ENCODE data around the gene POU2F1. TPM values are rescaled to one million over a fixed set of nuclear protein-coding genes. Genes with fewer than 3 reads are reported as not detected.
A peak's percentile ranks its signal among the peaks of the same experiment; 100 is the strongest.

The POU2F1 gene
- total RNA-seq, 1 experiment from 2014 or later: 11.6 TPM

DNA sequence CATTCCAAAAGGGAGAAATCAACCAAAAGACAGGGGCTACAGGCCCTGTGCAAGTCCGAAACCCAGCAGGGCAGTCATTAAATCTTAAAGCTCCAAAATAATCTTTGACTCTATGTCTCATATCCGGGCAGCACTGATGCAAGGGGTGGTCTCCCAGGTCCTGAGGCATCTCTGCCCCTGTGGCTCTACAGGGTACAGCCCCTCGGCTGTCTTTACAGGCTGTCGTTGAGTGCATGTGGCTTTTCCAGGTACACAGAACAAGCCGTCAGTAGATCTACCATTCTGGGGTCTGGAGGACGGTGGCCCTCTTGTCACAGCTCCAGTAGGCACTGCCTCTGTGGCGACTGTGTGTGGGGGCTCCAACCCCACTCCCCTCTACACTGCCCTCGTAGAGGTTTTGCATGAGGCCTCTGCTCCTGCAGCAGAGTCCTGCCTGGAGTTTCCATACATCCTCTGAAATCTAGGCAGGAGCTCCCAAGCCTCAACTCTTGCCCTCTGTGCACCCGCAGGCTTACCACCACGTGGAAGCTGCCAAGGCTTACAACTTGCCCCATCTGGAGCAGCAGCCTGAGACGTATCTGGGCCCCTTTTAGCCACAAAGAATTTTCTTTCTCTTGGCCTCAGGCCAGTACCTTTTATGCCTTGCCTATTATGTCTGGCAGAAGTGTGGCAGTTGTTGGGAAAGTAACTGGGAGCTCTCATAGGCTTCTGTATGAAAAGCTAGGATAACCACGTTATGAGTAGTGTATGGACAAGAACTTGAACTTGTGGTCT is 52.5 kb downstream of the POU2F1 start:
- Mint-ChIP-seq H3K36me3 (ENCODE audit: insufficient read depth, unreplicated experiment) (peaks cover 6% of the 10 kb centered on the region), H3K27ac (ENCODE audit: low read depth, unreplicated experiment) (peak overlapping the region; percentile 23), H3K4me1 (ENCODE audit: insufficient read depth, unreplicated experiment) (peaks cover 42% of the 10 kb centered on the region), H3K9me3 (ENCODE audit: unreplicated experiment) (no peaks in the 10 kb centered on the region), H3K27me3 (ENCODE audit: insufficient read depth, unreplicated experiment) (no peaks in the 10 kb centered on the region), H3K4me3 (ENCODE audit: unreplicated experiment) (no peak overlapping the region)
- intact Hi-C loops (cut with micrococcal nuclease): no loop called here
- DNase-seq (ENCODE audit: unreplicated experiment): peak; percentile 86
- POLR2A ChIA-PET: interaction anchor here (0.6 to 2.2 kb wide), 4 partner anchors 24 to 130 kb away, joined by 3 to 6 read pairs (median 3); no protein-coding TSS in a partner anchor
- TF ChIP-seq, protein P1, sequence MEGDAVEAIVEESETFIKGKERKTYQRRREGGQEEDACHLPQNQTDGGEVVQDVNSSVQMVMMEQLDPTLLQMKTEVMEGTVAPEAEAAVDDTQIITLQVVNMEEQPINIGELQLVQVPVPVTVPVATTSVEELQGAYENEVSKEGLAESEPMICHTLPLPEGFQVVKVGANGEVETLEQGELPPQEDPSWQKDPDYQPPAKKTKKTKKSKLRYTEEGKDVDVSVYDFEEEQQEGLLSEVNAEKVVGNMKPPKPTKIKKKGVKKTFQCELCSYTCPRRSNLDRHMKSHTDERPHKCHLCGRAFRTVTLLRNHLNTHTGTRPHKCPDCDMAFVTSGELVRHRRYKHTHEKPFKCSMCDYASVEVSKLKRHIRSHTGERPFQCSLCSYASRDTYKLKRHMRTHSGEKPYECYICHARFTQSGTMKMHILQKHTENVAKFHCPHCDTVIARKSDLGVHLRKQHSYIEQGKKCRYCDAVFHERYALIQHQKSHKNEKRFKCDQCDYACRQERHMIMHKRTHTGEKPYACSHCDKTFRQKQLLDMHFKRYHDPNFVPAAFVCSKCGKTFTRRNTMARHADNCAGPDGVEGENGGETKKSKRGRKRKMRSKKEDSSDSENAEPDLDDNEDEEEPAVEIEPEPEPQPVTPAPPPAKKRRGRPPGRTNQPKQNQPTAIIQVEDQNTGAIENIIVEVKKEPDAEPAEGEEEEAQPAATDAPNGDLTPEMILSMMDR (IDR thresholded peaks at IDR 0.05; ENCODE audit: unreplicated experiment): no peak
- CTCF ChIA-PET: interaction anchor here (0.5 to 2.0 kb wide), 12 partner anchors 10 to 276 kb away, joined by 3 to 15 read pairs (median 4); no protein-coding TSS in a partner anchor
- BruUV-seq (replicated peaks): no TSS peak

DNA sequence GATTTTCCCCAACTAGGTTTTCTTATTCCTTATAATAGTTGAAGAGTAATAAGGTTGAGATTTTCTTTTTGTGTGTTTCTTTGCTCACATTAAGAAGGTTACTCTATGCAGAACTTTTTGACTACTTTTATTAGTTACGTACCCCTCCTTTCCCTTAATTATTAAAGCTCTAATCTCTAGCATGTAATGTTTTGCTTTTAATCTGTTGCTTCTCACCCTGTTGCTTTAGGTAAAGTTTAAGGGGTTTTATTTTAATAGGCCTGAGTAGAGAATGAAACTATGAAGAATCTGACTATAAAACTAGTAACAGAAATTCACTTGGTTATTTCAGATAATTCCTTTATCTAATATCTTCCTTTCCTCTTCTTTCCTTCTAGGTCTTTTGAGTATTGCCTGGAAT is 53.4 kb downstream of the POU2F1 start:
- POLR2A ChIA-PET: interaction anchor here (0.8 to 2.2 kb wide), 3 partner anchors 23 to 31 kb away, joined by 3 to 6 read pairs (median 3); no protein-coding TSS in a partner anchor
- TF ChIP-seq, protein P1 (IDR thresholded peaks at IDR 0.05; ENCODE audit: unreplicated experiment): no peak
- CTCF ChIA-PET: interaction anchor here (0.6 to 2.0 kb wide), 8 partner anchors 11 to 282 kb away, joined by 3 to 15 read pairs (median 4); no protein-coding TSS in a partner anchor
- no peaks in the 10 kb centered on the region for H3K27me3 Mint-ChIP-seq (ENCODE audit: insufficient read depth, unreplicated experiment)
- no peak overlapping the region for H3K4me3 Mint-ChIP-seq (ENCODE audit: unreplicated experiment)
- no TSS peak for BruUV-seq (replicated peaks)
- no peak for DNase-seq (ENCODE audit: unreplicated experiment)
- no peaks in the 10 kb centered on the region for H3K9me3 Mint-ChIP-seq (ENCODE audit: unreplicated experiment)
- H3K4me1 Mint-ChIP-seq (ENCODE audit: insufficient read depth, unreplicated experiment): peaks cover 38% of the 10 kb centered on the region
- intact Hi-C loops (cut with micrococcal nuclease): no loop called here
- peaks cover 6% of the 10 kb centered on the region for H3K36me3 Mint-ChIP-seq (ENCODE audit: insufficient read depth, unreplicated experiment)
- H3K27ac Mint-ChIP-seq (ENCODE audit: low read depth, unreplicated experiment): peak overlapping the region; percentile 23

DNA sequence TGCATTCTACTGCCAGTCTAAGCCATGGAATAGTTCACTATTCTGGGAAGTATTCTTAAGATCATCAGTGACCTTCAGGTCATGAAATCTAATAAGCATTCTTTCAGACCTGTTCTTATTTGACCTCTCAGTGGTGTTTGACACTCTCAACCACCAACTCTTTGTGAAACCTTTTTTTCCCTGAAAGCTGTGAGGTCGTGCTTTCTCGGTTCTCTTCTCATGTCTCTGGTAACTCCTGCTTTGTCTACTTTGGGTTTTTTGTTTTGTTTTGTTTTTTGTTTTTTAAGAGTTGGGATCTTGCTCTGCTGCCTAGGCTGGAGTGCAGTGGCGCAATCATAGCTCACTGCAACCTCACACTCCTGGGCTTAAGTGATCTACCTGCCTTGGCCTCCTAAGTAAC is 56.3 kb downstream of the POU2F1 start:
- no peaks in the 10 kb centered on the region for H3K9me3 Mint-ChIP-seq (ENCODE audit: unreplicated experiment)
- DNase-seq (ENCODE audit: unreplicated experiment): no peak
- intact Hi-C loops (cut with micrococcal nuclease): no loop called here
- TF ChIP-seq, protein P1 (IDR thresholded peaks at IDR 0.05; ENCODE audit: unreplicated experiment): no peak
- no TSS peak for BruUV-seq (replicated peaks)
- H3K27me3 Mint-ChIP-seq (ENCODE audit: insufficient read depth, unreplicated experiment): no peaks in the 10 kb centered on the region
- ChIA-PET CTCF (interaction anchor here (0.6 to 0.8 kb wide), 5 partner anchors 12 to 258 kb away, joined by 3 to 4 read pairs (median 3); no protein-coding TSS in a partner anchor), POLR2A (interaction anchor here (0.6 to 1.1 kb wide), 3 partner anchors 9 to 155 kb away, joined by 3 to 6 read pairs (median 3); no protein-coding TSS in a partner anchor)
- H3K4me3 Mint-ChIP-seq (ENCODE audit: unreplicated experiment): no peak overlapping the region
- H3K27ac Mint-ChIP-seq (ENCODE audit: low read depth, unreplicated experiment): no peak overlapping the region
- peaks cover 23% of the 10 kb centered on the region for H3K4me1 Mint-ChIP-seq (ENCODE audit: insufficient read depth, unreplicated experiment)
- H3K36me3 Mint-ChIP-seq (ENCODE audit: insufficient read depth, unreplicated experiment): peaks cover 6% of the 10 kb centered on the region

DNA sequence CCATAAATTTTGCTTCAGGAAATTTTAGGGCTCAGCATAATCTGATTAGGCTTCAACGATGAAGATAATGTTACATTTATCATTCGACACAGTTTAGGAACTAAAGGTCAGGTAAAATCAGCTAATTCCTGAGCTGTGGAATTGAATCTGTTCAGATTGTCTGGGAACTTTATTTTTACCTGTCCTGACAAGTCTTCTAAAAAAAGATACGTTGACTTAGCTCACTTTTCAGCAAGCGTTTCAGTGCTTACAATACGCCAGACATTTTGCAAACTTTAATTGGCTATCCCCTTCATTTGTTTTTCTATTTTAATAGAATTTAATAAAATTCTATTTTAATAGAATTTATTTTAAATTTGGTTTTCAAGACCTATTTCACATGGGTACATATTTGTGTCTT is 57.8 kb downstream of the POU2F1 start:
- ChIA-PET POLR2A (interaction anchor here (0.8 to 1.9 kb wide), 3 partner anchors 11 to 20 kb away, joined by 3 to 5 read pairs (median 5); no protein-coding TSS in a partner anchor), CTCF (interaction anchor here (0.5 to 4.9 kb wide), 4 partner anchors 8 to 979 kb away, joined by 4 to 32 read pairs (median 9); no protein-coding TSS in a partner anchor)
- peaks cover 7% of the 10 kb centered on the region for H3K9me3 Mint-ChIP-seq (ENCODE audit: unreplicated experiment)
- intact Hi-C loops (cut with micrococcal nuclease): no loop called here
- H3K4me3 Mint-ChIP-seq (ENCODE audit: unreplicated experiment): no peak overlapping the region
- H3K36me3 Mint-ChIP-seq (ENCODE audit: insufficient read depth, unreplicated experiment): no peaks in the 10 kb centered on the region
- no TSS peak for BruUV-seq (replicated peaks)
- peaks cover 17% of the 10 kb centered on the region for H3K4me1 Mint-ChIP-seq (ENCODE audit: insufficient read depth, unreplicated experiment)
- no peaks in the 10 kb centered on the region for H3K27me3 Mint-ChIP-seq (ENCODE audit: insufficient read depth, unreplicated experiment)
- TF ChIP-seq, protein P1 (IDR thresholded peaks at IDR 0.05; ENCODE audit: unreplicated experiment): no peak
- no peak for DNase-seq (ENCODE audit: unreplicated experiment)
- no peak overlapping the region for H3K27ac Mint-ChIP-seq (ENCODE audit: low read depth, unreplicated experiment)
